GM12878 (cell line): ENCODE data around the gene DUS3L. TPM values are rescaled to one million over a fixed set of nuclear protein-coding genes. Genes with fewer than 3 reads are reported as not detected.

ENCODE experiments used
- ATAC-seq: fragments of 200-7000 bp; cut with Tn5 transposase; 3 replicates; pipeline ENCODE4 v1.9.1; 2020; ENCODE audit warnings: mild to moderate bottlenecking, moderate library complexity
- BruUV-seq: library from RNA; stranded (reverse); fragments of 400-500 nt; replicated peaks from 2 replicates; lab custom pipeline; 2021; lab: Mats Ljungman, UMichigan
- CTCF ChIA-PET: fragments of 300-600 bp; sonication (Branson Sonifier 250); formaldehyde crosslinking; extraction: SDS; loops from one replicate; lab custom pipeline; 2021; ENCODE audit warnings: inconsistent platforms; lab: Yijun Ruan, JAX
- POLR2A ChIA-PET: fragments of 350-600 bp; formaldehyde crosslinking; extraction: SDS; loops from one replicate; lab custom pipeline; 2021; ENCODE audit warnings: inconsistent platforms; lab: Charles Lee
- RAD21 ChIA-PET: fragments of 300-600 bp; sonication (Branson Sonifier 250); formaldehyde crosslinking; loops from one replicate; lab custom pipeline; 2023; ENCODE audit warnings: antibody characterized with exemption; ENCODE audit not compliant: unreplicated experiment; lab: Charles Lee
- SMC1A ChIA-PET: fragments of 300-600 bp; sonication (Branson Sonifier 250); formaldehyde crosslinking; loops from one replicate; lab custom pipeline; 2023; ENCODE audit not compliant: unreplicated experiment, uncharacterized antibody; lab: Charles Lee
- DNase-seq: peaks from one replicate; pipeline ENCODE4 v3.0.0-alpha.2; 2011; ENCODE audit warnings: low read depth, low spot score
- FAIRE-seq: peaks from 3 replicates; lab custom pipeline; 2011; peaks lifted over from hg19 to GRCh38; lab: Jason Lieb, UNC
- H2AFZ ChIP-seq: 2 replicates; pipeline ENCODE4 v1.6.0; 2011; ENCODE audit warnings: low read depth, low read length, control low read depth; ENCODE audit not compliant: control insufficient read depth
- H3K27ac ChIP-seq: 2 replicates; pipeline ENCODE4 v1.5.1; 2011; ENCODE audit warnings: control low read depth; ENCODE audit not compliant: control insufficient read depth, insufficient read depth
- H3K27me3 ChIP-seq, 2 experiments: replicated peaks in 1 of 2; 2 replicates each; pipeline versions ENCODE4 v1.6.0 to v1.6.1; 2011; ENCODE audit warnings: low read length in 1 of 2; ENCODE audit not compliant: control insufficient read depth in 2 of 2, insufficient read depth in 2 of 2
- H3K36me3 ChIP-seq, 2 experiments: 2 replicates each; pipeline ENCODE4 v1.5.1; 2011; ENCODE audit warnings: low read length in 1 of 2; ENCODE audit not compliant: control insufficient read depth in 2 of 2, insufficient read depth in 2 of 2
- H3K4me1 ChIP-seq: 2 replicates; pipeline ENCODE4 v1.6.1; 2011; ENCODE audit warnings: mild to moderate bottlenecking, low read length, moderate library complexity, mixed read lengths; ENCODE audit not compliant: control insufficient read depth, insufficient read depth
- H3K4me2 ChIP-seq: 2 replicates; pipeline ENCODE4 v1.6.0; 2011; ENCODE audit warnings: control low read depth; ENCODE audit not compliant: control insufficient read depth, insufficient read depth
- H3K4me3 ChIP-seq: fragments of 200-600 bp; sonication (generic); 2 replicates; pipeline ENCODE4 v1.5.1; 2016
- H3K79me2 ChIP-seq: 2 replicates; pipeline ENCODE4 v1.6.0; 2011; ENCODE audit warnings: low read length; ENCODE audit not compliant: control insufficient read depth, insufficient read depth
- H3K9ac ChIP-seq: 2 replicates; pipeline ENCODE4 v1.8.0; 2011; ENCODE audit warnings: low read length, control low read depth, mixed read lengths; ENCODE audit not compliant: control insufficient read depth, insufficient read depth
- H3K9me3 ChIP-seq: replicated peaks from 3 replicates; pipeline ENCODE4 v1.5.1; 2011; ENCODE audit warnings: mild to moderate bottlenecking, low read length; ENCODE audit not compliant: control insufficient read depth, insufficient read depth
- H4K20me1 ChIP-seq: 2 replicates; pipeline ENCODE4 v1.6.0; 2011; ENCODE audit not compliant: control insufficient read depth, insufficient read depth
- HSF1 ChIP-seq: fragments of 150-350 bp; IDR thresholded peaks from 2 replicates; pipeline ENCODE4 v1.6.1; 2014; ENCODE audit warnings: mild to moderate bottlenecking, low read depth, low read length
- PKNOX1 ChIP-seq: fragments of 450-650 bp; IDR thresholded peaks from 2 replicates; pipeline ENCODE4 v1.6.1; 2016; ENCODE audit warnings: mild to moderate bottlenecking
- POLR2AphosphoS5 ChIP-seq: IDR thresholded peaks from 2 replicates; pipeline ENCODE4 v1.6.1; 2011; ENCODE audit warnings: mild to moderate bottlenecking, low read length, inconsistent platforms
- RELB ChIP-seq: fragments of 450-650 bp; IDR thresholded peaks from 2 replicates; pipeline ENCODE4 v1.6.1; 2017; ENCODE audit warnings: low read depth, mild to moderate bottlenecking, moderate library complexity
- SMARCA5 ChIP-seq: fragments of 450-650 bp; IDR thresholded peaks from 2 replicates; pipeline ENCODE4 v1.6.1; 2017; ENCODE audit warnings: mild to moderate bottlenecking
- SUPT20H ChIP-seq: IDR thresholded peaks from 2 replicates; pipeline ENCODE4 v1.6.1; 2011; ENCODE audit warnings: low read depth, mild to moderate bottlenecking, low read length, moderate library complexity, borderline replicate concordance; ENCODE audit not compliant: control insufficient read depth
- ZNF24 ChIP-seq: fragments of 450-650 bp; IDR thresholded peaks from 2 replicates; pipeline ENCODE4 v1.6.1; 2017; ENCODE audit warnings: antibody characterized with exemption, mild to moderate bottlenecking
- WGBS: methylation state at CpG from one replicate; pipeline ENCODE4 v1.1.6; 2016; ENCODE audit warnings: low lambda C conversion rate; ENCODE audit not compliant: insufficient replicate concordance, insufficient coverage; ENCODE audit errors: missing lambda C conversion rate; 5-methylcytosine and 5-hydroxymethylcytosine counted together
- in situ Hi-C: fragments of 300-500 bp; cut with MboI; formaldehyde crosslinking; loops from 9 replicates; pipeline ENCODE4 v1.14.3; 2018; ENCODE audit warnings: mixed read lengths
- intact Hi-C: fragments of 100-400 bp; cut with micrococcal nuclease; formaldehyde crosslinking; loops from one replicate; pipeline ENCODE4 v1.14.2; 2022; ENCODE audit not compliant: unreplicated experiment
- polyA plus RNA-seq, 11 experiments: library from polyadenylated mRNA; depleted of rRNA in 4 of 11; unstranded in 6 of 11; stranded (reverse) in 5 of 11; fragments of >200 nt; fragmentation: Nextera tagmentation in 4 of 11; fragmentation: Illumina TruSeq in 1 of 11; extraction: Ambion mirVana in 4 of 11; extraction: Trizol in 1 of 11; gene quantifications; 1 replicate in 1 of 11; 2 replicates in 10 of 11; pipeline versions ENCODE4 v1.2.1 to v1.2.3, GENCODE V29; 2011 to 2016; ENCODE audit warnings: inconsistent platforms in 2 of 11, missing spikeins in 2 of 11, low read depth in 1 of 11
- total RNA-seq, 4 experiments: library from RNA; depleted of rRNA in 3 of 4; stranded (reverse); fragments of >200 nt in 3 of 4; fragmentation: Illumina TruSeq in 1 of 4; extraction: Trizol in 1 of 4; gene quantifications; 2 replicates each; pipeline versions ENCODE4 v1.2.1 to v1.2.3, GENCODE V29; 2013 to 2021

The DUS3L gene
- total and polyA plus RNA-seq, 10 of the 15 experiments (the other 5 are each of a cell fraction or from before 2014, with no cell fraction given): 0.64 to 47.6 (median 31.1) TPM

- TF ChIP-seq SUPT20H (no peak), RELB (no peak), PKNOX1 (no peak), ZNF24 (no peak), HSF1 (no peak), POLR2AphosphoS5 (no peak), SMARCA5 (no peak)
- Histone ChIP-seq H3K36me3 (peaks cover 0 to 2% of the 10 kb centered on the region in 2 experiments; a peak in 2 of 4 replicates), H3K9ac (no peak overlapping the region), H3K79me2 (no peaks in the 10 kb centered on the region), H4K20me1 (no peaks in the 10 kb centered on the region), H3K9me3 (no peaks in the 10 kb centered on the region), H3K27ac (no peak overlapping the region), H3K4me1 (no peaks in the 10 kb centered on the region), H2AFZ (no peak overlapping the region), H3K27me3 (no peaks in the 10 kb centered on the region), H3K4me3 (no peak overlapping the region), H3K4me2 (no peak overlapping the region)
- ChIA-PET RAD21 (no interaction called here), SMC1A (no interaction called here), CTCF (no interaction called here), POLR2A (no interaction called here)
- FAIRE-seq (no peak), ATAC-seq (no peak), DNase-seq (no peak)
- intact Hi-C loops: no loop called here
- BruUV-seq: no TSS peak
- in situ Hi-C loops: no loop called here
- 78% methylated on average over 17 of the region's 17 CpGs for WGBS
Observed at GRCh38 chr19:5778402-5778801, 12.6 kb downstream of the DUS3L start.
